Neuronal stem cell (in vitro differentiated cells): ENCODE data around the gene SLC25A41.

Experiments
- DNase-seq: peaks from one replicate; pipeline ENCODE4 v3.0.0-alpha.2; 2013; ENCODE audit warnings: low spot score
- H2AFZ ChIP-seq: one replicate; pipeline ENCODE4 v1.6.1; 2013; ENCODE audit warnings: mild to moderate bottlenecking, low read length, inconsistent platforms
- H2AK5ac ChIP-seq: 2 replicates; pipeline ENCODE4 v1.6.1; 2013; ENCODE audit warnings: low read depth, mild to moderate bottlenecking, inconsistent platforms, low read length, moderate library complexity, mixed read lengths
- H2BK120ac ChIP-seq: 2 replicates; pipeline ENCODE4 v1.6.1; 2013; ENCODE audit warnings: low read depth, mild to moderate bottlenecking, inconsistent platforms, low read length, moderate library complexity, mixed read lengths
- H2BK12ac ChIP-seq: one replicate; pipeline ENCODE4 v1.6.1; 2013; ENCODE audit warnings: low read length, inconsistent platforms
- H2BK15ac ChIP-seq: 2 replicates; pipeline ENCODE4 v1.6.1; 2013; ENCODE audit warnings: mild to moderate bottlenecking, low read length, inconsistent platforms, mixed read lengths
- H2BK5ac ChIP-seq: one replicate; pipeline ENCODE4 v1.6.1; 2013; ENCODE audit warnings: inconsistent platforms, mild to moderate bottlenecking, low read length, moderate library complexity
- H3K14ac ChIP-seq: one replicate; pipeline ENCODE4 v1.6.1; 2013; ENCODE audit warnings: low read length, inconsistent platforms
- H3K18ac ChIP-seq: 2 replicates; pipeline ENCODE4 v1.6.1; 2013; ENCODE audit warnings: low read length, inconsistent platforms
- H3K23ac ChIP-seq: 2 replicates; pipeline ENCODE4 v1.6.1; 2013; ENCODE audit warnings: low read depth, mild to moderate bottlenecking, mixed read lengths, low read length, inconsistent platforms; ENCODE audit not compliant: poor library complexity
- H3K27ac ChIP-seq: replicated peaks from 3 replicates; pipeline ENCODE4 v1.5.1; 2013; ENCODE audit warnings: low read length, inconsistent platforms
- H3K27me3 ChIP-seq, 3 experiments: 2 replicates each; pipeline ENCODE4 v1.6.1; 2013; ENCODE audit warnings: low read length in 3 of 3, mild to moderate bottlenecking in 2 of 3, inconsistent platforms in 1 of 3, low read depth in 1 of 3, mixed read lengths in 1 of 3, moderate library complexity in 1 of 3; ENCODE audit not compliant: control insufficient read depth in 3 of 3, insufficient read depth in 3 of 3
- H3K36me3 ChIP-seq, 2 donors: replicated peaks in 1 of 2; 2 replicates each; pipeline ENCODE4 v1.6.1; 2013; ENCODE audit warnings: low read length in 2 of 2; ENCODE audit not compliant: control insufficient read depth in 2 of 2, insufficient read depth in 2 of 2
- H3K4ac ChIP-seq: 2 replicates; pipeline ENCODE4 v1.6.1; 2013; ENCODE audit warnings: inconsistent platforms, mild to moderate bottlenecking, low read length, moderate library complexity
- H3K4me1 ChIP-seq, 2 donors: 1 replicate in 1 of 2; 2 replicates in 1 of 2; pipeline ENCODE4 v1.6.1; 2013; ENCODE audit warnings: low read length in 2 of 2, low read depth in 1 of 2; ENCODE audit not compliant: control insufficient read depth in 2 of 2, insufficient read depth in 1 of 2
- H3K4me2 ChIP-seq: one replicate; pipeline ENCODE4 v1.6.1; 2013; ENCODE audit warnings: mild to moderate bottlenecking, low read length, inconsistent platforms; ENCODE audit not compliant: insufficient read depth, poor library complexity, severe bottlenecking
- H3K4me3 ChIP-seq, 2 donors: 2 replicates each; pipeline ENCODE4 v1.5.1; 2013; ENCODE audit warnings: low read length in 2 of 2, mild to moderate bottlenecking in 2 of 2, inconsistent platforms in 1 of 2, moderate library complexity in 1 of 2
- H3K79me1 ChIP-seq: one replicate; pipeline ENCODE4 v1.6.1; 2013; ENCODE audit warnings: low read depth, mild to moderate bottlenecking, inconsistent platforms, low read length, moderate library complexity
- H3K9ac ChIP-seq: one replicate; pipeline ENCODE4 v1.6.1; 2013; ENCODE audit warnings: mild to moderate bottlenecking, low read depth, low read length, inconsistent platforms; ENCODE audit not compliant: poor library complexity
- H3K9me3 ChIP-seq, 2 donors: replicated peaks in 1 of 2; 2 replicates each; pipeline versions ENCODE3 to v1.6.1; 2013; ENCODE audit warnings: low read length in 2 of 2, mild to moderate bottlenecking in 2 of 2, inconsistent platforms in 1 of 2, low read depth in 1 of 2, mixed read lengths in 1 of 2, moderate library complexity in 1 of 2; ENCODE audit not compliant: control insufficient read depth in 2 of 2, insufficient read depth in 1 of 2
- H4K8ac ChIP-seq: one replicate; pipeline ENCODE4 v1.6.1; 2013; ENCODE audit warnings: low read depth, mild to moderate bottlenecking, inconsistent platforms, low read length, moderate library complexity
- H4K91ac ChIP-seq: one replicate; pipeline ENCODE4 v1.6.1; 2013; ENCODE audit warnings: low read length, low read depth, mild to moderate bottlenecking, inconsistent platforms; ENCODE audit not compliant: poor library complexity
- WGBS, 2 donors: extraction: QIAGEN DNeasy Blood & Tissue Kit; methylation state at CpG; one replicate each; pipeline ENCODE4 v1.1.7; 2013; ENCODE audit warnings: missing lambda C conversion rate in 2 of 2, mixed read lengths in 1 of 2; ENCODE audit not compliant: insufficient read length in 2 of 2, insufficient replicate concordance in 1 of 2; ENCODE audit errors: extremely low coverage in 2 of 2; 5-methylcytosine and 5-hydroxymethylcytosine counted together

SLC25A41 gene

GRCh38 chr19:6409346-6409745 is 24.2 kb downstream of the SLC25A41 start:
- H2BK12ac ChIP-seq, result no peak overlapping the region
- no peak overlapping the region for H2AFZ ChIP-seq
- DNase-seq, result no peak
- peaks cover 4 to 21% of the 10 kb centered on the region in 2 donors for H3K36me3 ChIP-seq
- no peak overlapping the region for H2BK120ac ChIP-seq
- H3K9me3 ChIP-seq, result no peaks in the 10 kb centered on the region
- WGBS, 2 donors, result no CpG with 5 or more reads among the region's 6 CpGs
- no peak overlapping the region for H3K4me3 ChIP-seq
- H4K91ac ChIP-seq, result no peak overlapping the region
- no peak overlapping the region for H3K9ac ChIP-seq
- H3K23ac ChIP-seq, result no peak overlapping the region
- no peak overlapping the region for H2AK5ac ChIP-seq
- no peaks in the 10 kb centered on the region for H3K4me1 ChIP-seq
- H3K4me2 ChIP-seq, result no peak overlapping the region
- peaks cover 3% of the 10 kb centered on the region for H3K79me1 ChIP-seq
- H3K18ac ChIP-seq, result no peak overlapping the region
- no peaks in the 10 kb centered on the region for H3K27me3 ChIP-seq
- H2BK5ac ChIP-seq, result no peak overlapping the region
- H3K27ac ChIP-seq, result no peak overlapping the region
- no peak overlapping the region for H3K4ac ChIP-seq
- no peak overlapping the region for H2BK15ac ChIP-seq
- no peak overlapping the region for H3K14ac ChIP-seq
- no peak overlapping the region for H4K8ac ChIP-seq

DNA sequence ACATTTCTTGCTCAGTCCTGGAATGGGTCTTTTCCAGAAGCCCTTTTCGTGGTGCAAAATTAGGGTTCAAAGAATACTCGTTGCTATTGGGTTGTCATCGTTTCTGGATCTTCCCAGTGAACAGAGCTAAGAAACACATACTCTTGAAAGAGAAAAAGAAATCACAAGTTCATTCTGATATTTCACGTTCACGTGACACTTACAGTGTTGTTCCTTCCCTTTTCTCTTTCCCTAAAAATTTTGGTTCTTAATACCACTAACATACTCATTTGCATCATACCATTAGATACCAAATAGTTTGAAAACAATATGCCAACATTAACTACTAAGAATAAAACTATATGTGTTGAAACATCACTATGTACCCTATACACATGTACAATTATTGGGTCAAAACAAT is 27.2 kb downstream of the SLC25A41 start:
- Histone ChIP-seq H3K4ac (no peak overlapping the region), H2AK5ac (no peak overlapping the region)

DNA sequence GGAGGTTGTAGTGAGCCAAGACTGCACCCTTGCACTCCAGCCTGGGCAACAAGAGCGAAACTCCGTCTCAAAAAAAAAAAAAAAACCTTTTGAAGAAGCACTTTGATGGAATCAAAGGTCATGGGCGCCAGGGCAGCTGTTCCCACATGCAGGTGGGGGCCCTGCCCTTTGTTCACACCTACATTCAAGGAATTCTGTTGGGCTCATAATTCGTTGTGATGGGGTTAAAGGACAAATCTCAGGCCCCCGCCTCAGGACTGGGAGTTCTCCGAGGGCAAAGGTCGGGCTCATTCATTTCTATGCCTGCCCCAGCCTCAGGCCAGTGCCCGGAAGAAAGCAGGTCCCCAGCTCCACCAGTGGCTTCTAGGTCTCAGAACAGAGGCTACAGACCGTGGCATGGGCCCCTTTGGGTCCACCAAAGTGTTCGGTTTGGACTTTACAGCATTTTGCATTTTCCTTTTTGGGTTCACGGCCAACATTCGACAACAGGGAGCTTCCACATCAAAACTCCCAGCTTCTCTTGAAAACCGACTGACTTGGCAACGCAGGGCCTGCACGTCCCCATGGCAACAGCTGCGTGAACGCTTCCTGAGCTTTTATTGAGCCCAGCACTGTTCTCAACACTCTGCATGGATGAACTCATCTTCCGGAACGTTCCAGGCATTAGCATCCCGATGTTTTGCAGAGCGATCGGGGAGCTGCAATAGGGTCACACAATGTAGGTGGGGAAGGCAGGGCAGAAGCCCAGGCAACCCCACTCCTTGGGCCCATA is 30.5 kb downstream of the SLC25A41 start:
- Histone ChIP-seq H3K14ac (no peak overlapping the region), H2BK120ac (no peak overlapping the region), H2BK15ac (no peak overlapping the region), H3K23ac (no peak overlapping the region), H3K4ac (no peak overlapping the region), H3K79me1 (peaks cover 2% of the 10 kb centered on the region), H3K4me3 (peak overlapping the region in 1 of 2 donors; percentile 21), H3K9me3 (no peaks in the 10 kb centered on the region), H4K8ac (no peak overlapping the region), H3K36me3 (no peaks in the 10 kb centered on the region), H2AK5ac (no peak overlapping the region), H2AFZ (peak overlapping the region; percentile 71), H3K27ac (no peak overlapping the region), H3K4me2 (no peak overlapping the region), H3K18ac (no peak overlapping the region), H3K4me1 (peaks cover 4 to 12% of the 10 kb centered on the region in 2 donors), H3K9ac (no peak overlapping the region), H4K91ac (no peak overlapping the region), H3K27me3 (no peaks in the 10 kb centered on the region), H2BK5ac (no peak overlapping the region), H2BK12ac (no peak overlapping the region)
- DNase-seq, result no peak
- no CpG with 5 or more reads among the region's 22 CpGs for WGBS, 2 donors

More for the DNA sequence above, 27.2 kb downstream of the SLC25A41 start:
- H3K27ac ChIP-seq, result no peak overlapping the region
- H3K9ac ChIP-seq, result no peak overlapping the region
- no peaks in the 10 kb centered on the region for H3K79me1 ChIP-seq
- H2AFZ ChIP-seq, result no peak overlapping the region
- H3K4me1 ChIP-seq, result peaks cover 4 to 12% of the 10 kb centered on the region in 2 donors
- H2BK5ac ChIP-seq, result no peak overlapping the region
- no peak overlapping the region for H2BK120ac ChIP-seq
- H3K23ac ChIP-seq, result no peak overlapping the region
- no peak overlapping the region for H3K4me2 ChIP-seq
- no peaks in the 10 kb centered on the region for H3K36me3 ChIP-seq
- no peaks in the 10 kb centered on the region for H3K9me3 ChIP-seq
- DNase-seq, result no peak
- no peak overlapping the region for H2BK12ac ChIP-seq
- H3K18ac ChIP-seq, result no peak overlapping the region
- no peak overlapping the region for H3K4me3 ChIP-seq
- no CpG with 5 or more reads among the region's 5 CpGs for WGBS, 2 donors
- no peak overlapping the region for H4K8ac ChIP-seq
- H3K27me3 ChIP-seq, result no peaks in the 10 kb centered on the region
- H3K14ac ChIP-seq, result no peak overlapping the region
- no peak overlapping the region for H2BK15ac ChIP-seq
- H4K91ac ChIP-seq, result no peak overlapping the region

GRCh38 chr19:6402058-6402457 is 31.5 kb downstream of the SLC25A41 start:
- H3K4me3 ChIP-seq, result no peak overlapping the region
- no peaks in the 10 kb centered on the region for H3K27me3 ChIP-seq
- H2BK120ac ChIP-seq, result no peak overlapping the region
- H3K9ac ChIP-seq, result no peak overlapping the region
- peaks cover 4 to 12% of the 10 kb centered on the region in 2 donors for H3K4me1 ChIP-seq
- peaks cover 2% of the 10 kb centered on the region for H3K79me1 ChIP-seq
- no CpG with 5 or more reads among the region's 10 CpGs for WGBS, 2 donors
- H3K27ac ChIP-seq, result no peak overlapping the region
- peak overlapping the region; percentile 36 for H2AFZ ChIP-seq
- H2BK15ac ChIP-seq, result no peak overlapping the region
- no peak overlapping the region for H2BK5ac ChIP-seq
- no peaks in the 10 kb centered on the region for H3K9me3 ChIP-seq
- no peak overlapping the region for H2BK12ac ChIP-seq
- no peak overlapping the region for H3K4me2 ChIP-seq
- H4K8ac ChIP-seq, result no peak overlapping the region
- H3K18ac ChIP-seq, result no peak overlapping the region
- no peak overlapping the region for H3K14ac ChIP-seq
- H3K4ac ChIP-seq, result no peak overlapping the region
- H3K36me3 ChIP-seq, result no peaks in the 10 kb centered on the region
- no peak overlapping the region for H2AK5ac ChIP-seq
- H3K23ac ChIP-seq, result no peak overlapping the region
- no peak overlapping the region for H4K91ac ChIP-seq
- DNase-seq, result no peak
